Activated T-cell treated with anti-CD3 and anti-CD28 coated beads, Interleukin-2, amount 50 U/mL, for 4 hours (primary cell): ENCODE data around the gene ADRA2A. TPM values are rescaled to one million over a fixed set of nuclear protein-coding genes. Genes with fewer than 3 reads are reported as not detected.

ENCODE experiments used
- ATAC-seq, 2 donors: fragments of 200-7000 bp; cut with Tn5 transposase; one replicate each; pipeline ENCODE4 v1.10.0; 2021
- DNase-seq: peaks from one replicate; pipeline ENCODE4 v3.0.0-alpha.2; 2020
- H3K27me3 Mint-ChIP-seq: one replicate; pipeline ENCODE4 v1.8.0; 2021; ENCODE audit warnings: low read depth, mixed read lengths
- H3K36me3 Mint-ChIP-seq: one replicate; pipeline ENCODE4 v1.8.0; 2022; ENCODE audit warnings: mixed read lengths; ENCODE audit not compliant: insufficient read depth
- H3K4me1 Mint-ChIP-seq: one replicate; pipeline ENCODE4 v1.8.0; 2021; ENCODE audit warnings: low read depth, mixed read lengths
- H3K4me3 Mint-ChIP-seq: one replicate; pipeline ENCODE4 v1.8.0; 2021; ENCODE audit warnings: mild to moderate bottlenecking, moderate library complexity, mixed read lengths
- H3K9me3 Mint-ChIP-seq: one replicate; pipeline ENCODE4 v1.8.0; 2021; ENCODE audit warnings: mixed read lengths
- total RNA-seq, 3 donors: library from RNA; stranded (reverse); gene quantifications; one replicate each; pipeline ENCODE4 v1.2.1, GENCODE V29; 2021

The ADRA2A gene
- total RNA-seq, 3 donors from 2014 or later = 0.05 to 0.10 (median 0.05) TPM

DNA sequence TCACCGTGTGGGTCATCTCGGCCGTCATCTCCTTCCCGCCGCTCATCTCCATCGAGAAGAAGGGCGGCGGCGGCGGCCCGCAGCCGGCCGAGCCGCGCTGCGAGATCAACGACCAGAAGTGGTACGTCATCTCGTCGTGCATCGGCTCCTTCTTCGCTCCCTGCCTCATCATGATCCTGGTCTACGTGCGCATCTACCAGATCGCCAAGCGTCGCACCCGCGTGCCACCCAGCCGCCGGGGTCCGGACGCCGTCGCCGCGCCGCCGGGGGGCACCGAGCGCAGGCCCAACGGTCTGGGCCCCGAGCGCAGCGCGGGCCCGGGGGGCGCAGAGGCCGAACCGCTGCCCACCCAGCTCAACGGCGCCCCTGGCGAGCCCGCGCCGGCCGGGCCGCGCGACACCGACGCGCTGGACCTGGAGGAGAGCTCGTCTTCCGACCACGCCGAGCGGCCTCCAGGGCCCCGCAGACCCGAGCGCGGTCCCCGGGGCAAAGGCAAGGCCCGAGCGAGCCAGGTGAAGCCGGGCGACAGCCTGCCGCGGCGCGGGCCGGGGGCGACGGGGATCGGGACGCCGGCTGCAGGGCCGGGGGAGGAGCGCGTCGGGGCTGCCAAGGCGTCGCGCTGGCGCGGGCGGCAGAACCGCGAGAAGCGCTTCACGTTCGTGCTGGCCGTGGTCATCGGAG lies 1.8 kb downstream of the ADRA2A start:
- H3K27me3 Mint-ChIP-seq = peaks cover 63% of the 10 kb centered on the region
- no peaks in the 10 kb centered on the region for H3K36me3 Mint-ChIP-seq
- ATAC-seq (no peak), DNase-seq (no peak)
- no peaks in the 10 kb centered on the region for H3K9me3 Mint-ChIP-seq
- H3K4me3 Mint-ChIP-seq = peak overlapping the region; percentile 31
- peaks cover 16% of the 10 kb centered on the region for H3K4me1 Mint-ChIP-seq

DNA sequence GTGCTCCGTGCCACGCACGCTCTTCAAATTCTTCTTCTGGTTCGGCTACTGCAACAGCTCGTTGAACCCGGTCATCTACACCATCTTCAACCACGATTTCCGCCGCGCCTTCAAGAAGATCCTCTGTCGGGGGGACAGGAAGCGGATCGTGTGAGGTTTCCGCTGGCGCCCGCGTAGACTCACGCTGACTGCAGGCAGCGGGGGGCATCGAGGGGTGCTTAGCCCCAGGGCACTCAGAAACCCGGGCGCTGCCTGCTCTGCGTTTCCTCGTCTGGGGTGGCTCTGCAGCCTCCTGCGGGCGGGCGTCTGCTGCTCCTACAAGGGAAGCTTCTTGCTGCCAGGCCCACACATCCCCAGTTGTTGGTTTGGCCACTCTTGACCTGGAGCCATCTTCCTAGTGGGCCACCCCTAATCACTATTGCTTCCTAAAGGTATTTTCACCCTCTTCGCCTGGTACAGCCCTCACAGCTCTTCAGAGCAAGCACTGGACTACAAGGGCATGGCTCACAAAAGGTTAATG lies 2.5 kb downstream of the ADRA2A start:
- DNase-seq = no peak
- H3K36me3 Mint-ChIP-seq = no peaks in the 10 kb centered on the region
- H3K4me3 Mint-ChIP-seq = no peak overlapping the region
- no peaks in the 10 kb centered on the region for H3K9me3 Mint-ChIP-seq
- peaks cover 16% of the 10 kb centered on the region for H3K4me1 Mint-ChIP-seq
- no peak for ATAC-seq
- peaks cover 58% of the 10 kb centered on the region for H3K27me3 Mint-ChIP-seq

DNA sequence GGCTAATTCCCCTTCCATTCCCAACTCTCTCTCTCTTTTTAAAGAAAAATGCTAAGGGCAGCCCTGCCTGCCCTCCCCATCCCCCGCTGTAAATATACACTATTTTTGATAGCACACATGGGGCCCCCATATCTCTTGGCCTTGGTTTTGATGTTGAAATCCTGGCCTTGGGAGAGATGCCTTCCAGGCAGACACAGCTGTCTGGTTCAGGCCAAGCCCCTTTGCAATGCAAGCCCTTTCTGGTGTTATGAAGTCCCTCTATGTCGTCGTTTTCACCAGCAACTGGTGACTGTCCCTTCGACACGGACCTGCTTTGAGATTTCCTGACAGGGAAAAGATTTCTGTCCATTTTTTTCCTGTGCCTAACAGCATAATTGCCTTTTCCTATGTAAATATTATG lies 3.0 kb downstream of the ADRA2A start:
- ATAC-seq (no peak), DNase-seq (no peak)
- H3K36me3 Mint-ChIP-seq = no peaks in the 10 kb centered on the region
- H3K27me3 Mint-ChIP-seq = peaks cover 53% of the 10 kb centered on the region
- no peak overlapping the region for H3K4me3 Mint-ChIP-seq
- peaks cover 16% of the 10 kb centered on the region for H3K4me1 Mint-ChIP-seq
- no peaks in the 10 kb centered on the region for H3K9me3 Mint-ChIP-seq

DNA sequence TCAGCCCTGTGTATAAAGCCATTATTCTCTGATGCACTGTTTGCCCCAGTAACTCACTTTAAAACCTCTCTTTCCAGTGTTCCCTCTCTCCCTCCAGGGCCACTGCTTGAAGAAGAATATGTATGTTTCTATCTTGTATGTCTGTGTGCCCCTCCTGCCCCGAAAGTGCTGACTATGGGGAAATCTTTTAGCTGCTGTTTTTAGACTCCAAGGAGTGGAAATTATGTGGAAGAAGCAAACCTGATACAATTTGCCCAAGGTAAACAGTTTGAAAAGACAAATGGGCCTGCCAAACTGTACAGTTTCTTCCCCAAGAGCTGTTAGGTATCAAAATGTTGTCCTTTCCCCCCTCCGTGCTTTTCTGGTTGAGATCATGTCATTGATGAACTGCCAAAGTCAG lies 3.4 kb downstream of the ADRA2A start:
- ATAC-seq (no peak), DNase-seq (no peak)
- Mint-ChIP-seq H3K4me3 (no peak overlapping the region), H3K4me1 (peaks cover 12% of the 10 kb centered on the region), H3K27me3 (peaks cover 50% of the 10 kb centered on the region), H3K36me3 (no peaks in the 10 kb centered on the region), H3K9me3 (no peaks in the 10 kb centered on the region)

DNA sequence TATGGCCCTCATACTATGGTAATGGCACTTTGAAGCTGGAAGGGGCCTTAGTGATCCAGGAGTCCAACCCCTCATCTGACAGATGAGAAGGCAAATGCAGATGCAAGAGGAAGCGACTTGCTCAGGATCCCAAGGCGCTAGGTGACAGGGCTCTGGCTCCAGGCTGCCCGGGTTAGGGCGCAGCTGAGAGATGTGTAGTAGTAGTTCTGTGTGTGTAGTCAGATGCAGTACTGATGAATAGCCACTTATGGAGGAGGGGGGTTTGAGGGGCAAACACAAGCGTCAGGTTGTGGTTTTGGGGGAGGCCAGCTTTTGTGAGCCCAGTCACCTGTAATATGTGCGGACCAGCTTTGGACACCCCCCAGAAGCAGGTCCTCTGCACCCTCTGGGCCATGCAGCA lies 4.8 kb downstream of the ADRA2A start:
- peaks cover 43% of the 10 kb centered on the region for H3K27me3 Mint-ChIP-seq
- ATAC-seq (no peak), DNase-seq (no peak)
- no peak overlapping the region for H3K4me3 Mint-ChIP-seq
- H3K9me3 Mint-ChIP-seq = no peaks in the 10 kb centered on the region
- no peaks in the 10 kb centered on the region for H3K36me3 Mint-ChIP-seq
- peaks cover 10% of the 10 kb centered on the region for H3K4me1 Mint-ChIP-seq

DNA sequence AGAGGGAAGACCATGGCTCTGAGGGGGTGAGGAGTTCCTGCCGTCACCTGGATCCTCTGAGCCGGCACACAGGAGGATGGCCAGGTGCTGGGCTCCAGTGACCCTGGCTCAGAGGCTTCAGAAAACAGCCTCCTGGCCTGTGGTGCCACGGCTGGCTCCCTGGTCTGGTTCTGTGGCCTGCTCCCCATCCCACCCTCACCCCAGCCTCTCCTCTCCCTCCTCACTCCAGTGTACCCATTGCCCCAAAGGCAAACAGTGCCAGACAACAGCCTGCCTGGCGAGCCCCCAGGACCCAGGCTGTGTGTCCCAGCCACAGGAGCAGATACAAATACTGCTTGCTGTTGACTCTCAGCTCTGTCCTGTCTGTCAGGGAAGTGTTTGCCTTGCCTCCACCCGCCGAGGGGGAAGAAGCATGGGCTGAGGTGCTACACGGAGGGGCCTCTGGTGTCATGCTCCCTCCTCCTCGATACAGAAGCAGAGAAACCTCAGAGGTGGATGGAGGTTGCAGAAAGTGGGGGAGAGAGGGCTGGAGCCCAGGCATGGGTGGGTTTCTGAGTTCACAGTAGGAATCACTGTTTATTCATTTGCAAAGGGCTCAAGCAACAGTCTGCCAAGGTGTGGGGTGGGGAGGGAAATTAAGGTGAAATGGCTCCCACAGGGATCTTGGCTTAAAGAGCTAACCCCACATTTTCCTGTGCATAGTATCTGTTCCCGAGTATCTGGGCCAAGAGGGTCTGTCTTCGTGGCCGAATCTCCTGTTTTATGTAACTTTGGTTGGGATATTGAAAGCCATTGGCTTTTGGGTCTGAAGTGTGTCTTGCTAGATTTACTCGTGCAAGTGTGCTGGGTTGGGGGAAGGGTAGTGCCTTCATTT lies 5.5 kb downstream of the ADRA2A start:
- no peak for DNase-seq
- no peaks in the 10 kb centered on the region for H3K9me3 Mint-ChIP-seq

DNA sequence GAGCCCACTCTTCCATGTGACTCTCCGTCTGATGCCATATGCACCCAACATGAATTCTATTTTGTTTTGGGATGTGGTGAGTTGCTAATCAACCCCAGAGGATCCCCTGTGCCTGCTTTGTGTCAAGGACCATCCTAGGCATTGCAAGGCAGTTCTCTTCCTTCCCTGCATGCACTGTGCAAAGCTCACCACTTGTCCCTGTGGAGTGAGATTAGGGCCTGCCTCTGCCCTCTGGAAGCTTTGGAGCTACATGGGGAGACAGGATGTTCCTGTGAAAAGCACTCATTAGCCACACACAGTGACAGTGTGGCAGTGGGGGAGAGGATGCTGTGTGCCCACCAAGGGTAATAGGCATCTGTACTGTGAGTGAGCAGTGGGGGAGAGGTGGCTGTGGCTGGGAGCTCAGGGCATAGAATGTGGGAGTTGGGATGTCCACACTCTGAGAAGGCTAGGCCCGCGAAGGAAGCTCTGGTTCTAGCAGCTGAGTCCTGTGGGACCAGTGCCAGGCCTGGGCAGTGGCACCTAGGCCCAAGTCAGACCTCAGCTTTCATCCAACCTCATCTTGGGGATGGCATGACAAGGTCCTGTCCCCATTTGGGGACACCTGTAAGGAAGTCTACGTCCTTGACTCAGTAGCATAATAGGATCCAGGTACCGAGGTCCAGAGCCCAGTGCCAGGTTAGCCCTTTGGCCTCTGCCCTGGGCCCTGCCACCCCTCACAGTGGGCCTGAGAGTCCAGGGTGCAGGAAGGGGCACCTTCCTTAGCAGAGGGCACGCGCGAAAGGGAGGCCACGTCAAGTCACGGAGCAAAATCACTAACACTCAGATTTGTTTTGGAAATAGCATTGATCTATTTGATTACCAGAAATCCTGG lies 6.6 kb downstream of the ADRA2A start:
- no peaks in the 10 kb centered on the region for H3K9me3 Mint-ChIP-seq
- DNase-seq (no peak), ATAC-seq (no peak)
- H3K4me3 Mint-ChIP-seq = no peak overlapping the region
- H3K4me1 Mint-ChIP-seq = peaks cover 3% of the 10 kb centered on the region
- peaks cover 32% of the 10 kb centered on the region for H3K27me3 Mint-ChIP-seq
- H3K36me3 Mint-ChIP-seq = no peaks in the 10 kb centered on the region

More for the DNA sequence above, 5.5 kb downstream of the ADRA2A start:
- no peaks in the 10 kb centered on the region for H3K36me3 Mint-ChIP-seq
- H3K27me3 Mint-ChIP-seq = peaks cover 40% of the 10 kb centered on the region
- H3K4me1 Mint-ChIP-seq = peaks cover 9% of the 10 kb centered on the region
- no peak overlapping the region for H3K4me3 Mint-ChIP-seq
- no peak for ATAC-seq

DNA sequence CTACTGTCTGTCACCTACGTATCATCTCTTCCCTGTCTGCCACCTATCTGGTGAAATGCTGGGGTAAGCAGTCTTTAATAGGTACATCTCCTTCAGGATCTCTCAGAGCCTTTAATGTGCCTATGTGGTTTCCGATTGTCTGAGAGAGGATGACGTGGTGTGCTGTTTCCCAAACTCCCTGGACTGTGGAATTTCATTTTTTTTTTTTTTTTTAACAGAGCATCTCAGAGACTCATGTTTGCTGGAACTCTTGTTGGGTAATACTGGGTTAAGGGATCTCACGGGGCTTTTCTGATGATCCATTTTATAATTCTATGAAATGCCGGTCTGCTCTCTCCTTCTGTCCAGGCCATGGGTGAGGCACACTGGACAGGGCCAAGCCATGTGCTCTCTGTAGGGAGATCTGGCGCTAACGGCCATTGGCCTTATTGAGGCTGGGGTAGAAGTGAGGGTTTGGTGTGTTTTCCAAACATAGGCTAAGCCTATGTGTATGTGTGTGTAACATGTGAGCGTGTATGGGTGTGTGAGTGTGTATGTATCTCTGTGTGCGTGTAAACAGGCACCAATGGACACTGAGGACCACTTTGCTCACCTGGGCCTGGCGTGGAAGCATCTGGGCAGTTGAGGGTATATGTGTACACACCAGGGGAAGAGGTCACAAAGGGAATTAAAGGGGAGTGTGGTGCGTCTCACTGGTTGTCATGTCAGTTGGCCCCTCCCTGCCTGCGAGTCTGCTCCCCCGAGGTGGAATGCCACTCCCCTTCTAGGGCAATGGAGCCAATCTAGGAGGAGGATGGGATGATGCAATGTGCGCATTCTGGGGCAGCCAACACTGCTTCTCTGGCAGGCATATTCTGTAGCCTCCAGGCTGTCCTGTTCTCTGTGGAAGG lies 7.8 kb downstream of the ADRA2A start:
- no peaks in the 10 kb centered on the region for H3K36me3 Mint-ChIP-seq
- peaks cover 25% of the 10 kb centered on the region for H3K27me3 Mint-ChIP-seq
- DNase-seq = no peak
- H3K4me1 Mint-ChIP-seq = no peaks in the 10 kb centered on the region
- ATAC-seq = no peak
- H3K9me3 Mint-ChIP-seq = no peaks in the 10 kb centered on the region
- H3K4me3 Mint-ChIP-seq = no peak overlapping the region

DNA sequence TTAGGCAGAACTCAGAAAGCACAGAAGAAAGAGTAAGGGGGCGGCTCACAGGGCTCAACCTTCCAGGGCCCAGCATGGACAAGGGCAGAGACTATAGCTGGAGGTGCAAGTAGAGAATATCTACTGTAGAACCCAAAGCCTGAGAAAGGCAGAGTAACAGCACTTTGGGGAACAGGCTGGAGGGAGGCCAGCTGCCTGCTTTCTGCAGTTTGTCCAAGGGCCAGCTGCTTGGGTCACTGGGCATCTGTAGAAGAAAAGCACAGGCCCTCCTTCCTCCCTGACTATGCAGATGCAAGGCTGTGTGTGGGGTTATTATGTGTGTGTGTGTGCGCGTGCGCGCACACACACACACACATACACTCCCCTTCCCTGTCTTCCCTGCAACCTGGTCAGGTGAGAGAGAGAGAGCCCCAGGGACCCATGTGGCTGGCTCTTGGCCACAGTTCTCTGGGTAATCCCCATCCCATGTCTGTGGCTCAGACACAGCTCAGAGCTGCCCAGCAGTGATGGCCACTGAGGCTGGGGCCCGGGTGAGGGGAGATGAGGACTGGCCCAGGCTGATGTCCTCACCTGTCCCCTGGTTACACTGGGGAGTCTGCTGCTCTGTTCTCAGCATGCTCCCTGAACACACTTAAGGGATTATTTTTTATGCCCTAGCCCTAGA lies 9.0 kb downstream of the ADRA2A start:
- H3K4me3 Mint-ChIP-seq = no peak overlapping the region
- H3K36me3 Mint-ChIP-seq = no peaks in the 10 kb centered on the region
- no peaks in the 10 kb centered on the region for H3K9me3 Mint-ChIP-seq
- no peak for ATAC-seq
- no peak for DNase-seq
- no peaks in the 10 kb centered on the region for H3K4me1 Mint-ChIP-seq
- H3K27me3 Mint-ChIP-seq = peaks cover 16% of the 10 kb centered on the region

DNA sequence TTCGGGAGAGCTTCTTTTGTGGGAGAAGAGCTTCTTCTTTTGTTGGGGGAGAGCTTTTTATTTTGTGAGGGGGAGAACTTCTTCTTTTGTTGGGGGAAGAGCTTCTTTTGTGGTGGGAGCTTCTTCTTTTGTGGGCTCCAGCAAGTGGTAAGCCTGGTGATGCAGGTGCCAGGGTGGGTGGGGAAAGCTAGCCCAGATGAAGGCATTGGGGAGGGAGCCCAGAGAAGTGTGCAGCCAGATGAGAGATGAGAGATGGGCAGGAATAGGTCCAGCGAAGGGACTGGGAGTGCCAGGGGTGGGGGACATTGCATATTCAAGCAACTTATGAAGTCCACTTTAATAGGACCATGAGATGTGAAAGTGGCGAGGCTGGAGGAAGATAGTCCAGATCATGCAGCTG lies 9.7 kb downstream of the ADRA2A start:
- Mint-ChIP-seq H3K9me3 (no peaks in the 10 kb centered on the region), H3K36me3 (no peaks in the 10 kb centered on the region), H3K4me1 (no peaks in the 10 kb centered on the region)

DNA sequence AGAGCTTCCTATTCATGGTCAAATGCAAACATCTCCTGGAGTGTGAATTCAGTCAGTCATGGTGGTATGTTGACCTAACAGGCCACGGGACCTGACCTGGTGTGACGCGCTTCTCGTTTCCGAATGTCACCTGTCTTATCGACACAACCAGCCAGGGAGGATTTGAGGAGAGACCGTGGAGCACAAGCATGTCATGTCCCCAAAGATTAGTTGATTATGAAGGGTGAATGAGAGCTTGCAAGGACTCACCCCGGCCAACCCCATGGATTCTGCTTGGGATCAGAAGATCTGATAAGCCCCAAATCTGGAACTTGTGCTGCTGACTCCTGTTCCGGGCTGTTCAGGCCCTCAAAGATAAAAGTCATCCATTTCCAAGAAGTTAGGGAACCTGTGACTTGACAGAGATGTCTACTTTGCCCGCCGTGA lies 10.5 kb downstream of the ADRA2A start:
- Mint-ChIP-seq H3K4me1 (no peaks in the 10 kb centered on the region), H3K9me3 (no peaks in the 10 kb centered on the region), H3K4me3 (no peak overlapping the region), H3K36me3 (no peaks in the 10 kb centered on the region), H3K27me3 (peaks cover 12% of the 10 kb centered on the region)
- DNase-seq (no peak), ATAC-seq (no peak)

More for the DNA sequence above, 9.7 kb downstream of the ADRA2A start:
- Mint-ChIP-seq H3K4me3 (no peak overlapping the region), H3K27me3 (peaks cover 17% of the 10 kb centered on the region)
- no peak for DNase-seq
- no peak for ATAC-seq

DNA sequence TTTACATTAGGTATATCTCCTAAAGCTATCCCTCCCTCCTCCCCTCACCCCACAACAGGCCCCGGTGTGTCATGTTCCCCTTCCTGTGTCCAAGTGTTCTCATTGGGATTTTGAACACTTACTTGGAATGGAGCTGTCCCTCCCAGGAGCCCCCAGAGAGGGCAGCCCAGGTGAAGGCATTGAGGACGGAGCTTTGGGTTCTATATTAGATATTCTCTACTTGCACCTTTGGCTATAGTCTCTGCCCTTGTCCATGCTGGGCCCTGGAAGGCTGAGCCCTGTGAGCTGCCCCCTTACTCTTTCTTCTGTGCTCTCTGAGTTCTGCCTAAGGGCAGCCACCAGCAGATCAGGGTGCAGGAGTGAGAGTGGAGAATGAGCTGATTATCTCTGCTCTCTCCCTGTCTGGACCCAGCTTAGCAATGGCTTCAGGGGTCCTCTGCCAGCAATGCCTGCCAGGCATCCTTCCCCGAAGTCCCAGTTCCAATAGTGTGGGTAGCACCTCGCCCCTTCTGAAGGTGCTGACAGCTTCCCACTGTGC lies 11.2 kb downstream of the ADRA2A start:
- no peaks in the 10 kb centered on the region for H3K9me3 Mint-ChIP-seq
- no peaks in the 10 kb centered on the region for H3K4me1 Mint-ChIP-seq
- no peak overlapping the region for H3K4me3 Mint-ChIP-seq
- ATAC-seq (no peak), DNase-seq (no peak)
- H3K27me3 Mint-ChIP-seq = peaks cover 9% of the 10 kb centered on the region
- no peaks in the 10 kb centered on the region for H3K36me3 Mint-ChIP-seq

DNA sequence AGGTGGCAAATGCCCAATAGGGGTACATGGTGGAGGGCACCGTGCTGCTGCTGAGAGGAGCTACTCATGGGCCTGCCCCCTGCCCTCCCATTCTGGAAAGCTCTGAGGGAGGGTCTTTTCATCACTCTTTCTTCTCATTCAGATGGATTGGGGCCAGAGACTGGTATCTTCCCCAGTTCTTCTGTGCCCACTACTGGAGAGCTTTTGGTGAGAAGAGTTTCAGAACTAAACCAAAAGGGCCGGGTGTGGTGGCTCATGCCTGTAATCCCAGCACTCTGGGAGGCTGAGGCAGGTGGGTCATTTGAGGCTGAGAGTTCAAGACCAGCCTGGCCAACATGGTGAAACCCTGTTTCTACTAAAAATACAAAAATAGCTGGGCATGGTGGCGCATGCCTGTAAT lies 12.5 kb downstream of the ADRA2A start:
- Mint-ChIP-seq H3K27me3 (peaks cover 14% of the 10 kb centered on the region), H3K4me3 (no peak overlapping the region), H3K9me3 (no peaks in the 10 kb centered on the region), H3K36me3 (no peaks in the 10 kb centered on the region), H3K4me1 (no peaks in the 10 kb centered on the region)
- no peak for ATAC-seq
- DNase-seq = no peak
